Measurements from ENCODE around the gene EHD1. TPM values are rescaled to one million over a fixed set of nuclear protein-coding genes. Genes with fewer than 3 reads are reported as not detected.

Gene EHD1
- total RNA-seq, 6 donors from 2014 or later, result 43.0 to 167 (median 103) TPM

GRCh38 chr11:64854157-64854533, 24.3 kb downstream of the EHD1 start:
- ATAC-seq (ENCODE audit: low FRiP score in 2 of 2), result no peak
- peak in 1 of 6 experiments; percentile 9 for TF ChIP-seq CTCF (IDR thresholded peaks at IDR 0.05)
- no peak for TF ChIP-seq EP300 (IDR thresholded peaks at IDR 0.05)
- Histone ChIP-seq H3K27ac (peak overlapping the region; percentile 82 to 95 (median 88)), H3K4me3 (peak overlapping the region in 1 of 4 donors; percentile 6), H3K36me3 (peaks cover 2 to 48% (median 18%) of the 10 kb centered on the region in 4 donors), H3K9me3 (no peaks in the 10 kb centered on the region), H3K4me1 (peaks cover 90 to 98% (median 94%) of the 10 kb centered on the region in 4 donors), H3K27me3 (no peaks in the 10 kb centered on the region)
- 92 to 93% methylated on average over 14 to 25 of the region's 25 CpGs for WGBS, 2 donors
- DNase-seq, result no peak

GRCh38 chr11:64853709-64854108, 24.7 kb downstream of the EHD1 start:
- TF ChIP-seq POLR2A (IDR thresholded peaks at IDR 0.05) (no peak), CTCF (IDR thresholded peaks at IDR 0.05) (no peak), POLR2AphosphoS5 (IDR thresholded peaks at IDR 0.05) (no peak), EP300 (IDR thresholded peaks at IDR 0.05) (no peak)
- Histone ChIP-seq H3K4me1 (peaks cover 90 to 98% (median 93%) of the 10 kb centered on the region in 4 donors), H3K4me3 (no peak overlapping the region), H3K36me3 (peaks cover 0 to 43% (median 18%) of the 10 kb centered on the region in 4 donors), H3K27ac (peak overlapping the region; percentile 82 to 95 (median 88)), H3K27me3 (no peaks in the 10 kb centered on the region), H3K9me3 (no peaks in the 10 kb centered on the region)
- WGBS, 2 donors, result 79 to 82% methylated on average over 23 to 27 of the region's 27 CpGs
- ATAC-seq (ENCODE audit: low FRiP score in 2 of 2), result no peak
- DNase-seq, result no peak

- TF ChIP-seq CTCF (IDR thresholded peaks at IDR 0.05) (no peak), EP300 (IDR thresholded peaks at IDR 0.05) (no peak), POLR2AphosphoS5 (IDR thresholded peaks at IDR 0.05) (no peak), POLR2A (IDR thresholded peaks at IDR 0.05) (no peak)
- H3K4me3 ChIP-seq, result no peak overlapping the region
- no peaks in the 10 kb centered on the region for H3K9me3 ChIP-seq
- H3K36me3 ChIP-seq, result peaks cover 0 to 38% (median 18%) of the 10 kb centered on the region in 4 donors
- no peak for DNase-seq
- no peak for ATAC-seq (ENCODE audit: low FRiP score in 2 of 2)
- WGBS, 2 donors, result 71 to 78% methylated on average over 13 to 21 of the region's 24 CpGs
- H3K4me1 ChIP-seq, result peaks cover 91 to 98% (median 94%) of the 10 kb centered on the region in 4 donors
- no peaks in the 10 kb centered on the region for H3K27me3 ChIP-seq
- peak overlapping the region; percentile 82 to 95 (median 88) for H3K27ac ChIP-seq
These were observed 25.5 kb downstream of the EHD1 start for GRCh38 chr11:64852804-64853509.

- peaks cover 0 to 27% (median 18%) of the 10 kb centered on the region in 4 donors for H3K36me3 ChIP-seq
- peaks cover 89 to 96% (median 93%) of the 10 kb centered on the region in 4 donors for H3K4me1 ChIP-seq
- peak overlapping the region; percentile 82 to 95 (median 88) for H3K27ac ChIP-seq
- no peak for DNase-seq
- no peak for ATAC-seq (ENCODE audit: low FRiP score in 2 of 2)
- TF ChIP-seq CTCF (IDR thresholded peaks at IDR 0.05) (no peak), POLR2A (IDR thresholded peaks at IDR 0.05) (no peak), POLR2AphosphoS5 (IDR thresholded peaks at IDR 0.05) (no peak), EP300 (IDR thresholded peaks at IDR 0.05) (no peak)
- WGBS, 2 donors, result 79 to 85% methylated on average over 5 to 8 of the region's 8 CpGs
- no peaks in the 10 kb centered on the region for H3K27me3 ChIP-seq
- no peak overlapping the region for H3K4me3 ChIP-seq
- no peaks in the 10 kb centered on the region for H3K9me3 ChIP-seq
These were observed 26.5 kb downstream of the EHD1 start for GRCh38 chr11:64851831-64852351.

Measured in upper lobe of left lung (tissue), 6 donors.